Mucosa of descending colon (tissue), 3 donors: ENCODE measurements around the gene CAMKMT. TPM values are rescaled to one million over a fixed set of nuclear protein-coding genes. Genes with fewer than 3 reads are reported as not detected.

ENCODE experiments used
- ATAC-seq: fragments of 200-7000 bp; cut with Tn5 transposase; one replicate; pipeline ENCODE4 v1.9.1; 2020; ENCODE audit warnings: mild to moderate bottlenecking, moderate library complexity
- DNase-seq, 3 donors: peaks; one replicate each; pipeline ENCODE4 v3.0.0-alpha.2; 2020
- H3K36me3 ChIP-seq: fragments of 200-600 bp; one replicate; pipeline ENCODE4 v1.8.0; 2021; ENCODE audit warnings: low read depth, mild to moderate bottlenecking
- H3K4me1 ChIP-seq: fragments of 200-600 bp; one replicate; pipeline ENCODE4 v1.8.0; 2021; ENCODE audit warnings: low read depth, mild to moderate bottlenecking
- H3K4me3 ChIP-seq: fragments of 200-600 bp; one replicate; pipeline ENCODE4 v1.8.0; 2021; ENCODE audit warnings: mild to moderate bottlenecking
- H3K9me3 ChIP-seq: fragments of 200-600 bp; one replicate; pipeline ENCODE4 v1.8.0; 2021; ENCODE audit warnings: mild to moderate bottlenecking
- intact Hi-C, 2 donors: fragments of 100-400 bp; cut with DNase I in 1 of 2; cut with micrococcal nuclease in 1 of 2; formaldehyde crosslinking; loops; one replicate each; pipeline versions ENCODE4 v1.11.0 to v1.11.1; 2022; cut with DNase I, micrococcal nuclease
- total RNA-seq, 3 donors: library from RNA; stranded (reverse); fragmentation: NEBNext Ultra II Directional in 2 of 3; extraction: Animal tissue kit (Norgen Biotek cat#: 25700) in 2 of 3; gene quantifications; one replicate each; pipeline versions ENCODE4 v1.2.1 to v1.2.4, GENCODE V29; 2021 to 2023
- TF ChIP-seq, protein P1 (sequence below): fragments of 200-600 bp; IDR thresholded peaks from one replicate; pipeline ENCODE4 v1.8.0; 2022; ENCODE audit warnings: antibody characterized with exemption, mild to moderate bottlenecking
- donor health status: DM: no; HTN: no; CAD: no; lungs with moderate emphysema.
- donor health status: DM: no; HTN: no; CAD: no.
- donor health status: DM: no; HTN: yes; CAD: no.

Gene CAMKMT
- total RNA-seq, 3 donors from 2014 or later: 13.2 to 16.0 (median 14.1) TPM

DNA sequence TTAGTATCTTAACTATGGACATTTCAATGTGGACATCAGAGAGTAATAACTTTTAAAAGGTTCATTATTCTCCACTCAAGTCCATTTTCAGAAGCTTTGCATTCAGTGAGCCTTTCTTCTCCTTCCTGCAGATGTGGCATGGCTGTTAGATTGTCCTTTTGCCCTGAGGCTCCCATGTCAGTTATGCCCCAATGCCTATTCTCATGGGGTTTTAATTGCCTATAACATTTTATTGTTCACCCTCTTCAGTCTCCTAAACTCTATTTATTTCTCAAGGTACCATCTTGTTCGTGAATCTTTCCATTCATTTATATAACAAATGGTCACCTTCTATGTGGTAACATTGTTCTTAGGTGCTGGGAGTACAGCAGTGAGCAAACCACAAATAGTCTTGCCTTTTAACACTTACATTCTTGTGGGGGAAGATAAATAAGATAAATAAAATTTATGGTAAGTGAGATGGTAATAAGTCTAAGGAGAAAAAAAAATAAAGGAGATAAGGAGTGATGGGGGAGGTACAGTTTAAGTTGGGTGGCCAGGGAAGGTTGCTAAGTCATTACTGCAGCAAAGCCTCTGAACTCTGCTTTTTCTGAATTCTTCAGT lies 301.8 kb downstream of the CAMKMT start:
- intact Hi-C loops: no loop called here
- TF ChIP-seq, protein P1, sequence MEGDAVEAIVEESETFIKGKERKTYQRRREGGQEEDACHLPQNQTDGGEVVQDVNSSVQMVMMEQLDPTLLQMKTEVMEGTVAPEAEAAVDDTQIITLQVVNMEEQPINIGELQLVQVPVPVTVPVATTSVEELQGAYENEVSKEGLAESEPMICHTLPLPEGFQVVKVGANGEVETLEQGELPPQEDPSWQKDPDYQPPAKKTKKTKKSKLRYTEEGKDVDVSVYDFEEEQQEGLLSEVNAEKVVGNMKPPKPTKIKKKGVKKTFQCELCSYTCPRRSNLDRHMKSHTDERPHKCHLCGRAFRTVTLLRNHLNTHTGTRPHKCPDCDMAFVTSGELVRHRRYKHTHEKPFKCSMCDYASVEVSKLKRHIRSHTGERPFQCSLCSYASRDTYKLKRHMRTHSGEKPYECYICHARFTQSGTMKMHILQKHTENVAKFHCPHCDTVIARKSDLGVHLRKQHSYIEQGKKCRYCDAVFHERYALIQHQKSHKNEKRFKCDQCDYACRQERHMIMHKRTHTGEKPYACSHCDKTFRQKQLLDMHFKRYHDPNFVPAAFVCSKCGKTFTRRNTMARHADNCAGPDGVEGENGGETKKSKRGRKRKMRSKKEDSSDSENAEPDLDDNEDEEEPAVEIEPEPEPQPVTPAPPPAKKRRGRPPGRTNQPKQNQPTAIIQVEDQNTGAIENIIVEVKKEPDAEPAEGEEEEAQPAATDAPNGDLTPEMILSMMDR: no peak
- Histone ChIP-seq H3K36me3 (no peaks in the 10 kb centered on the region), H3K4me3 (no peak overlapping the region), H3K9me3 (no peaks in the 10 kb centered on the region), H3K4me1 (no peaks in the 10 kb centered on the region)
- ATAC-seq: no peak
- DNase-seq: no peak

DNA sequence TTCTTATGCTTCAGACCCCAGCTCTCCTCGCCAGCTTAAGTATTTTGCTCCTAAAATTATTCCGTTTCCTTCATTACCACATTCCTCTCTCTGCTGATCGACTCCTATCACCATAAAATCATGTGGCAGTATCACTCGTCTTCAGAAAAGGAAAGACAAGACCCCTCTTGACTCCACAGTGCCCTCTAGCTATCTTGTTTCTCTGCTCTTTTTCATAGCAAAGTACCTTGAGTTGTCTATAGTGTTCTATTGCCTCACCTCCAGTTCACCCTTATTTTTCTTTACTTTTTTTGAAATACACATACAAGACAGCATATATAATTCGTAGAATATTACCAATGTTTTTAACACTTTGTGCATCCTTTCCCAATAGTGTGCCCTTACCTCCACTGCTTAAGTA lies 306.6 kb downstream of the CAMKMT start:
- intact Hi-C loops: no loop called here
- ATAC-seq (no peak), DNase-seq (no peak)
- no peaks in the 10 kb centered on the region for H3K36me3 ChIP-seq
- no peak overlapping the region for H3K4me3 ChIP-seq
- H3K9me3 ChIP-seq: no peaks in the 10 kb centered on the region
- H3K4me1 ChIP-seq: no peaks in the 10 kb centered on the region
- TF ChIP-seq, protein P1: no peak

DNA sequence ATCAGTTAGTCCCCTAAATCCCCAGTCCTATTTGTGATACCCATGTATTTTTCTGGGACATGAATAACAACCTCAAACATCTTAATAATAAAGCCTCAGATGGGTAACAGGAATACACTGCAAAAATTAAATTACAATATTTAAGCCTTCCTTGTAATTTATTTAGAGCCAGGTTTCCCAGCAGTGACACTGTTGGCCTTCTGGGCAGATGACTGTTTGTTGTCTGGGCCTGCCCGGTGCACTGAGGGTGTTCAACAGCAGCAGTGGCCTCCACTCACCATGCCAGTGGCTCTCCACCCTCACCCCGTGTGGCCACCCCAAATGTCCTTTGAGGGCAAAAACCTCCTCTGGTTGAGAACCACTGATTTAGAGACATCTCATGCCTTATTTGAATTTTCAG lies 309.5 kb downstream of the CAMKMT start:
- no peak overlapping the region for H3K4me3 ChIP-seq
- DNase-seq (no peak), ATAC-seq (no peak)
- no peaks in the 10 kb centered on the region for H3K4me1 ChIP-seq
- H3K36me3 ChIP-seq: no peaks in the 10 kb centered on the region
- TF ChIP-seq, protein P1: no peak
- H3K9me3 ChIP-seq: no peaks in the 10 kb centered on the region
- intact Hi-C loops: no loop called here

DNA sequence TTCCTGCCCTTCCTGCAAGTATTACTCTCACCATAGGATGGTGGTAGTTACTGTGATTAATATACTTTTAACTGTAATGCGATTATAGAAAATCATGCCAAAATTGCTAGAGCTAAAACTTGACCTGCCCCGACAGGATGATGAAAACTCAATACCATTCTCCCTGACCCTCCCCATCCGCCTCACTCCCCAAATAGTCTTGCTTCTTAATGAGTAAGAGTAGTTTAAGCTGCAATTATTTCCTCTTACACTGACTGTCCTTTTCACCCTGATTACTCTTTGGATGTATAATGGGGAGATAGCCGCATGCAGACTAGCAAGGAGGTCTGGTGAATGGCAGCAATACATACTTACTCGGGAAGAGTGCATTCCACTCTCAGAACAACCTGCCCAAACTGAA lies 310.2 kb downstream of the CAMKMT start:
- ATAC-seq (no peak), DNase-seq (no peak)
- no peaks in the 10 kb centered on the region for H3K9me3 ChIP-seq
- H3K36me3 ChIP-seq: no peaks in the 10 kb centered on the region
- H3K4me3 ChIP-seq: no peak overlapping the region
- TF ChIP-seq, protein P1: no peak
- no peaks in the 10 kb centered on the region for H3K4me1 ChIP-seq
- intact Hi-C loops: no loop called here

DNA sequence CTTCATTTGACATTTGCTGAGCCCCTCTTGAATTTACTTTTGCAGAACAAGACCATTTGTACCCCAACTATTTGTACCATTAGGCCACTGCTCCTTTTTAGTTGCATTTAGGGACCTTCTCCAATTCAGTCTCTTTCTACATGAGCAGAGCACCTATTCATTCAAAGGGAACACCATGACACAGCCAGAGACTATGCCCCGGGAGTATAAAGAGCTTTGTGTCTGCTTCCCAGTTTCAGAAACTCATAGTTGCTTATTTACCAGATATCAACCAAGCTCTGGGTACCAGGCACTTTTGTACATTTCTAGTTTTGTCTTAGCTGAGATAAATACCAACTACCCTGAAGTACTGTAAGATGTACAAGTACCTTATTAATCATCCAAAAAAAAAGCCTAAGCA lies 310.7 kb downstream of the CAMKMT start:
- Histone ChIP-seq H3K4me1 (no peaks in the 10 kb centered on the region), H3K36me3 (no peaks in the 10 kb centered on the region), H3K4me3 (no peak overlapping the region), H3K9me3 (no peaks in the 10 kb centered on the region)
- TF ChIP-seq, protein P1: no peak
- DNase-seq (no peak), ATAC-seq (no peak)
- intact Hi-C loops: no loop called here
